Rectal smooth muscle tissue (tissue), 1 donor: ENCODE results near the gene ZNF566.
A peak's percentile ranks its signal among the peaks of the same experiment; 100 is the strongest.

Experiments used
- H3K27ac ChIP-seq: one replicate; pipeline ENCODE4 v1.7.0; 2013; ENCODE audit warnings: low read depth, low read length, inconsistent platforms
- H3K27me3 ChIP-seq: one replicate; pipeline ENCODE4 v1.7.0; 2013; ENCODE audit warnings: low read length; ENCODE audit not compliant: control insufficient read depth, insufficient read depth
- H3K36me3 ChIP-seq: one replicate; pipeline ENCODE4 v1.7.0; 2013; ENCODE audit warnings: low read length; ENCODE audit not compliant: control insufficient read depth, insufficient read depth
- H3K4me1 ChIP-seq: one replicate; pipeline ENCODE4 v1.7.0; 2013; ENCODE audit warnings: low read length; ENCODE audit not compliant: control insufficient read depth, insufficient read depth
- H3K4me3 ChIP-seq: one replicate; pipeline ENCODE4 v1.7.0; 2013; ENCODE audit warnings: low read length
- H3K9ac ChIP-seq: one replicate; pipeline ENCODE4 v1.7.0; 2013; ENCODE audit warnings: low read length

The ZNF566 gene

GRCh38 chr19:36423925-36424324, 65.4 kb downstream of the ZNF566 start:
- Histone ChIP-seq H3K4me3 (no peak overlapping the region), H3K36me3 (no peaks in the 10 kb centered on the region), H3K4me1 (no peaks in the 10 kb centered on the region), H3K9ac (no peak overlapping the region), H3K27ac (no peak overlapping the region), H3K27me3 (no peaks in the 10 kb centered on the region)

GRCh38 chr19:36421749-36422481, 67.4 kb downstream of the ZNF566 start:
- Histone ChIP-seq H3K36me3 (no peaks in the 10 kb centered on the region), H3K9ac (no peak overlapping the region), H3K4me1 (peaks cover 8% of the 10 kb centered on the region), H3K4me3 (peak overlapping the region; percentile 54), H3K27me3 (no peaks in the 10 kb centered on the region), H3K27ac (no peak overlapping the region)

DNA sequence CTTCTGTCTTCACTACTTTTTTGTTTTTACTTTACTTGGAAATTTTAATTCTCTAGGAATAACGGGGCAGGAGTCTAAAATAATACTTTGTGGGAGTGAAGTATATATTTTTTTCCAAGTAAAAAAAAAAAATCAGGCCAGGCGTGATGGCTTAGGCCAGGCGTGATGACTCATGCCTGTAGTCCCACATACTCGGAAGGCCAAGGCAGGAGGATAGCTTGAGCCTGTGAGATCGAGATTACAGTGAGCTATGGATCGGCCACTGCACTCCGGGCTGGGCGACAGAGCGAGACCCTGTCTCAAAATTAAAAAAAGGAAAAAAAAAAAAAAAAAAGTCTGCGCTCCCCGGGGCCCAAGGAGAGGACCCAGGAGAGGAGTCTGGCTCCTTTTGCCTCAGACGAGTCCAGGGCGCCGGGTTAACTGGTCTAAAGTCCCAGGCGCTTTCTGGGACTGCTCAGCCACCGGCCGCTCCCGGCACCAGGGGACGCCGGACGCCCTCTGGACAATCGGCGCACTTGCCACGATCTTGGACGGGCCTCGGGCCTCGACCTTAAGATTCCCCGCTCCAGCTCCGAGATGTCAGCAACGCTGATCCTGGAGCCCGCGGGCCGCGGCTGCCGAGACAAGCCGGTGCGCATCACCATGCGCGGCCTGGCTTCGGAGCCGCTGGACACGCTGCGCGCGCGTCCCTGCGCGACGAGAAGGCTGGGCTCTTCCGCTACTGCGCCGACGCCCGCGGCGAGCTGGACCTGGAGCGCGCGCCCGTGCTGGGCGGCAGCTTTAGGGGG, 68.2 kb downstream of the ZNF566 start:
- no peaks in the 10 kb centered on the region for H3K36me3 ChIP-seq
- H3K27me3 ChIP-seq, result no peaks in the 10 kb centered on the region
- no peak overlapping the region for H3K9ac ChIP-seq
- H3K27ac ChIP-seq, result no peak overlapping the region
- H3K4me3 ChIP-seq, result peak overlapping the region; percentile 54
- H3K4me1 ChIP-seq, result peaks cover 8% of the 10 kb centered on the region

- Histone ChIP-seq H3K9ac (peak within 1 kb of the TSS; percentile 78), H3K27ac (peak within 1 kb of the TSS; percentile 94), H3K27me3 (no peaks in the 10 kb centered on the region), H3K4me1 (peaks cover 8% of the 10 kb centered on the region), H3K4me3 (peak within 1 kb of the TSS; percentile 89), H3K36me3 (no peaks in the 10 kb centered on the region)
Observed at GRCh38 chr19:36418287-36419001, 70.9 kb downstream of the ZNF566 start, which contains the start of gene ZFP82. Gene ZFP82 (minus strand): TSS chr19:36418644. CDS start chr19:36409789, 8,855 bp downstream.

- peak overlapping the region; percentile 89 for H3K4me3 ChIP-seq
- H3K27me3 ChIP-seq, result no peaks in the 10 kb centered on the region
- H3K27ac ChIP-seq, result peak overlapping the region; percentile 94
- H3K9ac ChIP-seq, result peak overlapping the region; percentile 78
- H3K4me1 ChIP-seq, result peaks cover 8% of the 10 kb centered on the region
- H3K36me3 ChIP-seq, result no peaks in the 10 kb centered on the region
Observed at GRCh38 chr19:36417752-36418286, 71.5 kb downstream of the ZNF566 start.

- no peak overlapping the region for H3K9ac ChIP-seq
- peaks cover 24% of the 10 kb centered on the region for H3K36me3 ChIP-seq
- H3K4me1 ChIP-seq, result no peaks in the 10 kb centered on the region
- H3K4me3 ChIP-seq, result no peak overlapping the region
- H3K27me3 ChIP-seq, result no peaks in the 10 kb centered on the region
- H3K27ac ChIP-seq, result no peak overlapping the region
Observed at GRCh38 chr19:36409841-36410240, 79.5 kb downstream of the ZNF566 start.

DNA sequence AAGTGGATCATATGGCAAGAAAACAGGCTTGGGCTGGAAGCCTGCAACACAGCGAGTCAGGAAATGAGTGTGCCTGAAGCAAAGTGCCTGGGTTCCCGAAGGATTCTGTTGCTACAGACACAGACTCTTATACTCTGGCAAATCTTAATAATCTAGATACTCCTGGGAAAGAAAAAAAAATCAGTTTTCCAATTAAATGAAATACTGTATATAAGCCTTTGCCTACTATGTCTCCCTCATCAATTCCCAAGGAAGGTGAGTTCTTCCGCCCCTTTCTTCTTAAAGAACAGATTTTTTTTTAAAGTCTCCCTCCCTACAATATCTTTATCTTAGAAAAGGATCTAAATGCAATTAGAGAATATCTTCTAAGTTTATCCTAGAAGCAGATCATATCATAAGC, 81.3 kb downstream of the ZNF566 start:
- H3K4me3 ChIP-seq, result no peak overlapping the region
- H3K4me1 ChIP-seq, result no peaks in the 10 kb centered on the region
- H3K9ac ChIP-seq, result no peak overlapping the region
- H3K36me3 ChIP-seq, result peaks cover 28% of the 10 kb centered on the region
- no peak overlapping the region for H3K27ac ChIP-seq
- H3K27me3 ChIP-seq, result no peaks in the 10 kb centered on the region

DNA sequence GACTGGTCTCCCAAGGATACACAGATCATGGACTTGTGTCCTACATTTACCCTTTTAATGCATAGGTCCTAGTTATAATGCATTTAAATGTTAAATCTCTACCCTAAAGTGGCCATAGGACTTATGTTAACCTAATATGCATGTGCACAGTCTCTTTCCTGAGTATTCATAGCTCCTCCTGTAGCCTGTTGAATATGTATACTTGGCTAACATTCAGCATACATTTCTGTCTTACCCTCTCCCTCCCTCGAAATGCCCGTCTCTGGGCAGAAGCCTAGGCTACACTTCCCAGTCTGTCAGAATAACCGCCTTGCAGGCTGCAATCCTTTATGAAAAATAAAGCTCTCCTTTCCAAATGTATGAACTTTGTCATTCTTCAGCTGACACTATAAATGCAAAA, 84.9 kb downstream of the ZNF566 start:
- no peak overlapping the region for H3K4me3 ChIP-seq
- H3K36me3 ChIP-seq, result peaks cover 37% of the 10 kb centered on the region
- no peak overlapping the region for H3K9ac ChIP-seq
- no peaks in the 10 kb centered on the region for H3K27me3 ChIP-seq
- no peak overlapping the region for H3K27ac ChIP-seq
- no peaks in the 10 kb centered on the region for H3K4me1 ChIP-seq

DNA sequence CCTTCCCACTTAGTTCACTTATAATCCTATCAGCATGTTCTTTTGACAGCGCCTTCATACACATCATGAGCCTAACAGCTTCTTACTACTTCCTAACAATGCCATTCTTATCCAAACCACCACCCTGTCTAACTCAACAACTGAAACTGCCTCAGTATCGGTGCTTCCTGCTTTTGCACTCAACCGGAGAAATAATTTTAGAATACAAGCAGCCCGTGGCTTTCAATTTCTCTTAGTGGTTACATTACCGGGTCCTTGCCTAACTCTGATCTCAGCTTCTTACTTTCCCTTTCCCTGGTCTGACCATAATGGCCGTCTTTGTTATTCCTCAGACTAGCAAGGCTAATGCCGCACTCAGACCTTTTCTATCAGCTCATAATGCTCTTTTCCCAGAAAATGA, 87.9 kb downstream of the ZNF566 start:
- H3K9ac ChIP-seq, result no peak overlapping the region
- H3K4me3 ChIP-seq, result no peak overlapping the region
- H3K27ac ChIP-seq, result no peak overlapping the region
- H3K4me1 ChIP-seq, result no peaks in the 10 kb centered on the region
- H3K36me3 ChIP-seq, result peaks cover 25% of the 10 kb centered on the region
- no peaks in the 10 kb centered on the region for H3K27me3 ChIP-seq

- H3K36me3 ChIP-seq, result peaks cover 31% of the 10 kb centered on the region
- H3K27me3 ChIP-seq, result no peaks in the 10 kb centered on the region
- H3K4me3 ChIP-seq, result no peak overlapping the region
- H3K9ac ChIP-seq, result no peak overlapping the region
- no peaks in the 10 kb centered on the region for H3K4me1 ChIP-seq
- no peak overlapping the region for H3K27ac ChIP-seq
Observed at GRCh38 chr19:36398571-36398970, 90.8 kb downstream of the ZNF566 start.
